Keratinocyte (primary cell): ENCODE results near the gene DNASE1. TPM values are rescaled to one million over a fixed set of nuclear protein-coding genes. Genes with fewer than 3 reads are reported as not detected.

Experiments used
- DNase-seq: peaks from one replicate; pipeline ENCODE4 v3.0.0-alpha.2; 2011; ENCODE audit warnings: low read depth, missing footprints, low spot score
- FAIRE-seq: peaks from 2 replicates; lab custom pipeline; 2011; peaks lifted over from hg19 to GRCh38; lab: Jason Lieb, UNC
- H2AFZ ChIP-seq: 2 replicates; pipeline ENCODE4 v1.6.0; 2012; ENCODE audit warnings: low read length, control low read depth, inconsistent platforms; ENCODE audit not compliant: control insufficient read depth
- H3K27ac ChIP-seq: 2 replicates; pipeline ENCODE4 v1.5.1; 2011; ENCODE audit warnings: low read length; ENCODE audit not compliant: control insufficient read depth, insufficient read depth
- H3K27me3 ChIP-seq: 3 replicates; pipeline ENCODE4 v1.6.0; 2011; ENCODE audit warnings: low read length; ENCODE audit not compliant: control insufficient read depth, insufficient read depth; ENCODE audit errors: extremely low read depth
- H3K36me3 ChIP-seq, 2 experiments: 2 replicates in 1 of 2; 3 replicates in 1 of 2; pipeline ENCODE4 v1.5.1; 2011; ENCODE audit warnings: low read length in 2 of 2, mild to moderate bottlenecking in 1 of 2; ENCODE audit not compliant: control insufficient read depth in 2 of 2, insufficient read depth in 2 of 2; ENCODE audit errors: extremely low read depth in 1 of 2
- H3K4me1 ChIP-seq: 3 replicates; pipeline ENCODE4 v1.5.1; 2011; ENCODE audit warnings: low read length; ENCODE audit not compliant: control insufficient read depth, insufficient read depth; ENCODE audit errors: extremely low read depth
- H3K4me2 ChIP-seq: 3 replicates; pipeline ENCODE4 v1.6.0; 2011; ENCODE audit warnings: low read depth, low read length; ENCODE audit not compliant: control insufficient read depth, insufficient read depth; ENCODE audit errors: extremely low read depth
- H3K4me3 ChIP-seq, 3 experiments: fragments of 200-600 bp in 1 of 3; sonication (generic) in 1 of 3; 2 replicates in 2 of 3; 3 replicates in 1 of 3; pipeline ENCODE4 v1.5.1; 2011 to 2016; ENCODE audit warnings: low read length in 3 of 3, mild to moderate bottlenecking in 3 of 3, control low read depth in 2 of 3, inconsistent platforms in 1 of 3, low read depth in 1 of 3, mixed read lengths in 1 of 3, mixed run types in 1 of 3, moderate library complexity in 1 of 3; ENCODE audit not compliant: control insufficient read depth in 2 of 3, insufficient read depth in 2 of 3; ENCODE audit errors: extremely low read depth in 1 of 3
- H3K79me2 ChIP-seq: 2 replicates; pipeline ENCODE4 v1.6.0; 2012; ENCODE audit warnings: low read length; ENCODE audit not compliant: control insufficient read depth, insufficient read depth
- H3K9ac ChIP-seq: 3 replicates; pipeline ENCODE4 v1.6.0; 2011; ENCODE audit warnings: low read length; ENCODE audit not compliant: control insufficient read depth, insufficient read depth; ENCODE audit errors: extremely low read depth
- H3K9me1 ChIP-seq: 3 replicates; pipeline ENCODE4 v1.6.0; 2011; ENCODE audit warnings: low read length; ENCODE audit not compliant: control insufficient read depth, insufficient read depth; ENCODE audit errors: extremely low read depth
- H3K9me3 ChIP-seq: 2 replicates; pipeline ENCODE4 v1.5.1; 2012; ENCODE audit warnings: low read depth, low read length; ENCODE audit not compliant: control insufficient read depth
- H4K20me1 ChIP-seq: 3 replicates; pipeline ENCODE4 v1.6.0; 2011; ENCODE audit warnings: low read length; ENCODE audit not compliant: control insufficient read depth, insufficient read depth; ENCODE audit errors: extremely low read depth
- CTCF ChIP-seq, 3 experiments: IDR thresholded peaks in 1 of 3; conservative IDR thresholded peaks in 1 of 3; optimal IDR thresholded peaks in 1 of 3; 2 replicates in 2 of 3; 3 replicates in 1 of 3; pipeline versions ENCODE3 to v1.5.1; 2011; ENCODE audit warnings: low read length in 3 of 3, mild to moderate bottlenecking in 3 of 3, moderate library complexity in 2 of 3, control low read depth in 1 of 3, inconsistent platforms in 1 of 3; ENCODE audit not compliant: insufficient read depth in 2 of 3; ENCODE audit errors: extremely low read depth in 1 of 3
- EZH2 ChIP-seq: IDR thresholded peaks from one replicate; pipeline ENCODE4 v1.6.1; 2012; ENCODE audit warnings: inconsistent platforms, mild to moderate bottlenecking, low read length, moderate library complexity
- dilution Hi-C: fragments of 300-500 bp; cut with MboI; formaldehyde crosslinking; loops from one replicate; pipeline ENCODE4 v1.7.0; 2020; ENCODE audit warnings: low sequenced_read_pairs; ENCODE audit not compliant: extremely low pct_ligation_motif_present
- polyA plus RNA-seq, 5 experiments: library from polyadenylated mRNA; depleted of rRNA in 3 of 5; stranded (reverse) in 3 of 5; stranded (forward) in 1 of 5; unstranded in 1 of 5; fragments of >200 nt; gene quantifications; 1 replicate in 1 of 5; 2 replicates in 3 of 5; 3 replicates in 1 of 5; pipeline versions ENCODE4 v1.2.1 to v1.2.3, GENCODE V29; 2011 to 2012; ENCODE audit warnings: missing spikeins in 2 of 5, low read depth in 1 of 5, low replicate concordance in 1 of 5

Gene DNASE1
- polyA plus RNA-seq, 1 donor (not counting 4 experiments of a cell fraction or from before 2014, with no cell fraction given): 5.2 TPM

GRCh38 chr16:3637371-3637923 is 17.0 kb upstream of the DNASE1 start:
- DNase-seq (no peak), FAIRE-seq (no peak)
- dilution Hi-C loops: no loop called here
- no peak overlapping the region for H3K4me2 ChIP-seq
- peaks cover 1% of the 10 kb centered on the region for H3K4me1 ChIP-seq
- no peaks in the 10 kb centered on the region for H3K27me3 ChIP-seq
- H3K36me3 ChIP-seq: peaks cover 0 to 3% of the 10 kb centered on the region in 2 experiments
- no peaks in the 10 kb centered on the region for H4K20me1 ChIP-seq
- H3K4me3 ChIP-seq: no peak overlapping the region
- H3K9ac ChIP-seq: no peak overlapping the region
- TF ChIP-seq CTCF (optimal IDR thresholded peaks at IDR 0.05 in 1 of 3, IDR thresholded peaks at IDR 0.05 in 1 of 3, conservative IDR thresholded peaks at IDR 0.05 in 1 of 3; ENCODE audit: extremely low read depth in 1 of 3, insufficient read depth in 2 of 3, low read length in 3 of 3) (no peak), EZH2 (no peak)
- H3K79me2 ChIP-seq: no peaks in the 10 kb centered on the region
- no peaks in the 10 kb centered on the region for H3K9me3 ChIP-seq
- H2AFZ ChIP-seq: no peak overlapping the region
- H3K27ac ChIP-seq: no peak overlapping the region
- no peaks in the 10 kb centered on the region for H3K9me1 ChIP-seq

GRCh38 chr16:3638916-3639644 is 15.4 kb upstream of the DNASE1 start:
- dilution Hi-C loops: no loop called here
- no peaks in the 10 kb centered on the region for H4K20me1 ChIP-seq
- H3K27me3 ChIP-seq: no peaks in the 10 kb centered on the region
- H3K36me3 ChIP-seq: peaks cover 0 to 6% of the 10 kb centered on the region in 2 experiments
- no peak overlapping the region for H3K9ac ChIP-seq
- TF ChIP-seq EZH2: no peak
- no peak for TF ChIP-seq CTCF (optimal IDR thresholded peaks at IDR 0.05 in 1 of 3, IDR thresholded peaks at IDR 0.05 in 1 of 3, conservative IDR thresholded peaks at IDR 0.05 in 1 of 3; ENCODE audit: extremely low read depth in 1 of 3, insufficient read depth in 2 of 3, low read length in 3 of 3)
- no peak overlapping the region for H2AFZ ChIP-seq
- peaks cover 11% of the 10 kb centered on the region for H3K4me1 ChIP-seq
- H3K4me2 ChIP-seq: no peak overlapping the region
- H3K79me2 ChIP-seq: no peaks in the 10 kb centered on the region
- FAIRE-seq: no peak
- H3K9me3 ChIP-seq: no peaks in the 10 kb centered on the region
- H3K9me1 ChIP-seq: no peaks in the 10 kb centered on the region
- DNase-seq: no peak
- H3K27ac ChIP-seq: no peak overlapping the region
- H3K4me3 ChIP-seq: no peak overlapping the region
